ENCODE results near the gene CSTB. TPM values are rescaled to one million over a fixed set of nuclear protein-coding genes. Genes with fewer than 3 reads are reported as not detected.

Gene CSTB
- total and polyA plus RNA-seq, 2 donors (not counting 1 experiment from before 2014, with no cell fraction given) = 14.0 to 28.3 TPM

DNA sequence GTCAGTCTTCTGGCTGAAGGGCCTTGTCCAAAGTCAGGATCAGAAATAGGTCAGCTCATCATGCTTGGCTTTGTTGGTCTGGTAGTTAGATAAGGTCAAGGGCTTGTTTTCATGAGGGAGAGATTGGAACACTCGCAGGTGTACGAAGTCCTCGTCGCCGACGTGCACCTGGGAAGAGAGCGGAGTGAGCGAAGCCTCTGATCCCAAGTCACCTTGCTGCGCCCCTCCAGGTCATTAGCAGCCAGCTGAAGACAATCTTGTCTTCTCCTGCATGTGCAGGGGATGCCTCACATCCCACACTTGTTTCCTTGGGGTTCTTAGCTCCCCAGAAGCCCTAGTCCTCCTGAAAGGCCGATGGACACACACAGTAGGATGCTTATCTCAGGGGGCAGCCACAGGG, 1.9 kb downstream of the CSTB start:
- Histone ChIP-seq H3K4me3 (ENCODE audit: control extremely low read depth in 1 of 5, extremely low read depth in 1 of 5, insufficient read depth in 1 of 5, low read depth in 2 of 5, low read length in 4 of 5) (no peak overlapping the region), H3K36me3 (replicated peaks in 1 of 2; ENCODE audit: control extremely low read depth in 1 of 2, control insufficient read depth in 1 of 2, extremely low read depth in 1 of 2, insufficient read depth in 2 of 2, low read length in 1 of 2) (peaks cover 0 to 12% of the 10 kb centered on the region in 2 experiments), H2AFZ (ENCODE audit: insufficient read depth, low read depth, low read length, poor library complexity, severe bottlenecking) (no peak overlapping the region), H3K79me2 (ENCODE audit: control insufficient read depth, insufficient read depth, low read length) (peaks cover 3% of the 10 kb centered on the region), H3K27me3 (replicated peaks in 1 of 4; ENCODE audit: control extremely low read depth in 1 of 4, control insufficient read depth in 3 of 4, insufficient read depth in 4 of 4, low read length in 3 of 4) (no peaks in the 10 kb centered on the region), H4K20me1 (ENCODE audit: control insufficient read depth, insufficient read depth, low read length, poor library complexity, severe bottlenecking) (peaks cover 12% of the 10 kb centered on the region), H3K27ac (ENCODE audit: low read length in 2 of 2) (no peak overlapping the region), H3K9ac (ENCODE audit: low read length) (no peak overlapping the region), H3K4me1 (ENCODE audit: control insufficient read depth in 2 of 2, insufficient read depth in 2 of 2, low read length in 2 of 2) (peaks cover 10 to 14% of the 10 kb centered on the region in 2 donors), H3K9me3 (ENCODE audit: control extremely low read depth in 1 of 3, control insufficient read depth in 2 of 3, insufficient read depth in 1 of 3, low read length in 2 of 3) (peaks cover 0 to 6% (median 0%) of the 10 kb centered on the region in 3 donors), H3K4me2 (replicated peaks; ENCODE audit: low read depth, low read length, poor library complexity, severe bottlenecking) (no peak overlapping the region)
- intact Hi-C loops (cut with micrococcal nuclease) = no loop called here
- no peak for TF ChIP-seq EZH2 (IDR thresholded peaks at IDR 0.05; ENCODE audit: borderline replicate concordance, insufficient read depth, low read depth, low read length, poor library complexity, severe bottlenecking)
- TF ChIP-seq, protein P1, sequence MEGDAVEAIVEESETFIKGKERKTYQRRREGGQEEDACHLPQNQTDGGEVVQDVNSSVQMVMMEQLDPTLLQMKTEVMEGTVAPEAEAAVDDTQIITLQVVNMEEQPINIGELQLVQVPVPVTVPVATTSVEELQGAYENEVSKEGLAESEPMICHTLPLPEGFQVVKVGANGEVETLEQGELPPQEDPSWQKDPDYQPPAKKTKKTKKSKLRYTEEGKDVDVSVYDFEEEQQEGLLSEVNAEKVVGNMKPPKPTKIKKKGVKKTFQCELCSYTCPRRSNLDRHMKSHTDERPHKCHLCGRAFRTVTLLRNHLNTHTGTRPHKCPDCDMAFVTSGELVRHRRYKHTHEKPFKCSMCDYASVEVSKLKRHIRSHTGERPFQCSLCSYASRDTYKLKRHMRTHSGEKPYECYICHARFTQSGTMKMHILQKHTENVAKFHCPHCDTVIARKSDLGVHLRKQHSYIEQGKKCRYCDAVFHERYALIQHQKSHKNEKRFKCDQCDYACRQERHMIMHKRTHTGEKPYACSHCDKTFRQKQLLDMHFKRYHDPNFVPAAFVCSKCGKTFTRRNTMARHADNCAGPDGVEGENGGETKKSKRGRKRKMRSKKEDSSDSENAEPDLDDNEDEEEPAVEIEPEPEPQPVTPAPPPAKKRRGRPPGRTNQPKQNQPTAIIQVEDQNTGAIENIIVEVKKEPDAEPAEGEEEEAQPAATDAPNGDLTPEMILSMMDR (IDR thresholded peaks at IDR 0.05) = no peak
- H3K27me3 Mint-ChIP-seq = peaks cover under 1% of the 10 kb centered on the region
- DNase-seq (no peak), ATAC-seq (ENCODE audit: low read depth) (no peak)
- H3K4me3 Mint-ChIP-seq = peak overlapping the region; percentile 67
- no peaks in the 10 kb centered on the region for H3K9me3 Mint-ChIP-seq (ENCODE audit: insufficient read depth)
- ChIA-PET POLR2A (no interaction called here), CTCF (interaction anchor here (1.3 to 1.5 kb wide), 2 partner anchors 15 to 201 kb away, joined by 3 to 4 read pairs; partner anchors contain the start of gene RRP1)
- WGBS (ENCODE audit: insufficient coverage) = 94% methylated on average over 10 of the region's 10 CpGs
- peaks cover 28% of the 10 kb centered on the region for H3K4me1 Mint-ChIP-seq
- H3K27ac Mint-ChIP-seq = no peak overlapping the region

GRCh38 chr21:43772425-43772821, 3.7 kb downstream of the CSTB start:
- POLR2A ChIA-PET = no interaction called here
- H3K4me1 Mint-ChIP-seq = peaks cover 21% of the 10 kb centered on the region
- Histone ChIP-seq H3K9me3 (ENCODE audit: control extremely low read depth in 1 of 3, control insufficient read depth in 2 of 3, insufficient read depth in 1 of 3, low read length in 2 of 3) (peaks cover 0 to 6% (median 0%) of the 10 kb centered on the region in 3 donors), H3K4me2 (replicated peaks; ENCODE audit: low read depth, low read length, poor library complexity, severe bottlenecking) (no peak overlapping the region), H3K36me3 (replicated peaks in 1 of 2; ENCODE audit: control extremely low read depth in 1 of 2, control insufficient read depth in 1 of 2, extremely low read depth in 1 of 2, insufficient read depth in 2 of 2, low read length in 1 of 2) (peaks cover 0 to 12% of the 10 kb centered on the region in 2 experiments), H4K20me1 (ENCODE audit: control insufficient read depth, insufficient read depth, low read length, poor library complexity, severe bottlenecking) (peaks cover 12% of the 10 kb centered on the region), H3K9ac (ENCODE audit: low read length) (no peak overlapping the region), H2AFZ (ENCODE audit: insufficient read depth, low read depth, low read length, poor library complexity, severe bottlenecking) (no peak overlapping the region), H3K27ac (ENCODE audit: low read length in 2 of 2) (no peak overlapping the region), H3K27me3 (replicated peaks in 1 of 4; ENCODE audit: control extremely low read depth in 1 of 4, control insufficient read depth in 3 of 4, insufficient read depth in 4 of 4, low read length in 3 of 4) (no peaks in the 10 kb centered on the region), H3K79me2 (ENCODE audit: control insufficient read depth, insufficient read depth, low read length) (peaks cover 3% of the 10 kb centered on the region), H3K4me3 (ENCODE audit: control extremely low read depth in 1 of 5, extremely low read depth in 1 of 5, insufficient read depth in 1 of 5, low read depth in 2 of 5, low read length in 4 of 5) (no peak overlapping the region), H3K4me1 (ENCODE audit: control insufficient read depth in 2 of 2, insufficient read depth in 2 of 2, low read length in 2 of 2) (peaks cover 6 to 7% of the 10 kb centered on the region in 2 donors)
- WGBS (ENCODE audit: insufficient coverage) = no CpG with 5 or more reads among the region's 6 CpGs
- H3K27me3 Mint-ChIP-seq = peaks cover 7% of the 10 kb centered on the region
- ATAC-seq (ENCODE audit: low read depth) (no peak), DNase-seq (no peak)
- no peaks in the 10 kb centered on the region for H3K9me3 Mint-ChIP-seq (ENCODE audit: insufficient read depth)
- intact Hi-C loops (cut with micrococcal nuclease) = no loop called here
- no peak overlapping the region for H3K27ac Mint-ChIP-seq
- CTCF ChIA-PET = no interaction called here
- TF ChIP-seq EZH2 (IDR thresholded peaks at IDR 0.05; ENCODE audit: borderline replicate concordance, insufficient read depth, low read depth, low read length, poor library complexity, severe bottlenecking) = no peak
- TF ChIP-seq, protein P1 (IDR thresholded peaks at IDR 0.05) = no peak
- H3K4me3 Mint-ChIP-seq = no peak overlapping the region

Measured in B cell (primary cell).